ENCODE measurements around the gene GTF2F2. TPM values are rescaled to one million over a fixed set of nuclear protein-coding genes. Genes with fewer than 3 reads are reported as not detected.

GTF2F2 gene
- total and polyA plus RNA-seq, 8 donors: 15.5 to 26.7 (median 23.8) TPM

DNA sequence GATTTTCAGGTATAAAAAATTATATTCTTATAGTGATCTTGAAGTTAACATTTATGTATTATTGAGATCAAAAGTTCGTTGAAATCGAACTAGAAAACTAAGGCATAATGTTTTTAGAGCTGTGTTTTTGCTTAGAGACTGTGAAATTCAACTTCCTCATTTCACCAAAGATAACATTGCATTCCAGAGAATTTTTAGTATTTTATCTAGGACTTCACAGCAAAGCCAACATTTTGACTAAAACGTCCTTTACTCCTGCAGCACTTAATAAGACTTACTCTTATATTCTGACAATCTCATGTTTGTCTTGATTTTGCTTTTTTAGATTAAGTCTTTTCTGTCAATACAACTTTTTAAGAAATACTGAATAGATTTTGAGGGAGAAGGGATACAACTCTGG lies 75.8 kb downstream of the GTF2F2 start:
- ATAC-seq (no peak), DNase-seq (no peak)
- Histone ChIP-seq H3K4me1 (peaks cover 7 to 12% of the 10 kb centered on the region in 2 donors), H3K27me3 (no peaks in the 10 kb centered on the region), H3K27ac (no peak overlapping the region), H3K36me3 (no peaks in the 10 kb centered on the region), H3K4me3 (no peak overlapping the region), H3K9me3 (no peaks in the 10 kb centered on the region)
- TF ChIP-seq, protein P1, sequence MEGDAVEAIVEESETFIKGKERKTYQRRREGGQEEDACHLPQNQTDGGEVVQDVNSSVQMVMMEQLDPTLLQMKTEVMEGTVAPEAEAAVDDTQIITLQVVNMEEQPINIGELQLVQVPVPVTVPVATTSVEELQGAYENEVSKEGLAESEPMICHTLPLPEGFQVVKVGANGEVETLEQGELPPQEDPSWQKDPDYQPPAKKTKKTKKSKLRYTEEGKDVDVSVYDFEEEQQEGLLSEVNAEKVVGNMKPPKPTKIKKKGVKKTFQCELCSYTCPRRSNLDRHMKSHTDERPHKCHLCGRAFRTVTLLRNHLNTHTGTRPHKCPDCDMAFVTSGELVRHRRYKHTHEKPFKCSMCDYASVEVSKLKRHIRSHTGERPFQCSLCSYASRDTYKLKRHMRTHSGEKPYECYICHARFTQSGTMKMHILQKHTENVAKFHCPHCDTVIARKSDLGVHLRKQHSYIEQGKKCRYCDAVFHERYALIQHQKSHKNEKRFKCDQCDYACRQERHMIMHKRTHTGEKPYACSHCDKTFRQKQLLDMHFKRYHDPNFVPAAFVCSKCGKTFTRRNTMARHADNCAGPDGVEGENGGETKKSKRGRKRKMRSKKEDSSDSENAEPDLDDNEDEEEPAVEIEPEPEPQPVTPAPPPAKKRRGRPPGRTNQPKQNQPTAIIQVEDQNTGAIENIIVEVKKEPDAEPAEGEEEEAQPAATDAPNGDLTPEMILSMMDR (IDR thresholded peaks at IDR 0.05): no peak
- intact Hi-C loops (cut with DNase I): no loop called here

DNA sequence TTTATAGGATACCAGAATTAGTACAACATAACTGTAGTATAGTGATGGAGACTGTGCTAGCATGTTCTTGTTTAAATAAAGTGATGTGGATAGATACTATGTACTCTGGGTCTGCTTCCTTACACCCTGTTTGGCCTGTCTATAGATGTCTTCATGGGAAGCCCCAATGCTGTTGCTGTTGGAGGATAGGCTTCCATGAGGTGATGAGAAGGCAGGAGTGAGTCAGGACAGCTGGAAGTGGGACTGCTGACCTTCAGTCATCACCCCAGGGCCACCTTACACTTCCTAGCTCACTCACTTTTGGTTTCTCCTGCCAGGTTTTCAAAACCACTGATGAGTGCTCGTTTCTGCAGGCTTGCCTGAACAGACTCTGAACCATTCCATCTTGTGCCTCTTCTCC lies 76.3 kb downstream of the GTF2F2 start:
- TF ChIP-seq, protein P1 (IDR thresholded peaks at IDR 0.05): no peak
- ATAC-seq: no peak
- H3K36me3 ChIP-seq: no peaks in the 10 kb centered on the region

DNA sequence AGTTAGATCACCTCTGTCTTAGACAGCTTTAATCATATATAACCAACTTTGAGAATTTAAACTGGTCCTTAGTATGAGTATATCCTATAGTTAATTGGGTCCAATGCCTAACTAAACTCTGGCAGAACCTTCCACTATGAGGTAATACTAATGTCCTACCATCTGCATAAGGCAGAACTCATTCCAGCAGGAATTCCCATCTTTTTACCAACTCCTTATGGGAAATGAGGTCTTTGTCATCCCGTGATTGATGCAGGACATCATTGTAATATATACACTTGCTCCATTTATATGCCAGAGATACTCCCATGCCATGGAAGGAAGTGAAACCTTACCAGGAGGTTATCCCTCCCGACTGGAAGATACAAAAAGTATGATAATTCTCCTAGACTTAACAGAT lies 77.7 kb downstream of the GTF2F2 start:
- peaks cover 7 to 12% of the 10 kb centered on the region in 2 donors for H3K4me1 ChIP-seq
- intact Hi-C loops (cut with DNase I): no loop called here
- ATAC-seq (no peak), DNase-seq (no peak)
- no peaks in the 10 kb centered on the region for H3K36me3 ChIP-seq
- TF ChIP-seq, protein P1 (IDR thresholded peaks at IDR 0.05): no peak
- no peaks in the 10 kb centered on the region for H3K9me3 ChIP-seq
- H3K27ac ChIP-seq: no peak overlapping the region
- H3K4me3 ChIP-seq: no peak overlapping the region
- H3K27me3 ChIP-seq: no peaks in the 10 kb centered on the region

More for the DNA sequence above, 76.3 kb downstream of the GTF2F2 start:
- H3K27me3 ChIP-seq: no peaks in the 10 kb centered on the region
- H3K4me1 ChIP-seq: peaks cover 7 to 12% of the 10 kb centered on the region in 2 donors
- no peak overlapping the region for H3K27ac ChIP-seq
- no peak for DNase-seq
- intact Hi-C loops (cut with DNase I): no loop called here
- no peak overlapping the region for H3K4me3 ChIP-seq
- H3K9me3 ChIP-seq: no peaks in the 10 kb centered on the region

DNA sequence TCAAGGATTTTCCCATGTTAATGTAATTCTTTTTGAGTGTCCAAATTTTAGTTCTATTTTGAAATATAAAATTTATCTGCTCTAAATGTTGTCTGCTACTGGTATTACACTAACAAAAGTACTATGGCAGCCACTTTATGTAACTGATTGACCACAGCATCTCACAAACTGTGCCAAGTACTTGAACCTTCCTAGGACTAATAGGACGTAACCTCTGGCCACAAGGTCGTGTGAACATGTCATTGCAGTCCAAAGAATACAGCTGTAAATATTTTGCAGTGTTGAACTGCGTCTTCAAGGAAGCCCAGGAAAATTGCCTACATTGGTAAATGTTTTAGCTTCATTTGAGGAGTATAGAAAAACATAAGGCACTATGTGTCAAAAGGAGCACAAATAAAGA lies 78.6 kb downstream of the GTF2F2 start:
- Histone ChIP-seq H3K9me3 (no peaks in the 10 kb centered on the region), H3K4me1 (peaks cover 7 to 12% of the 10 kb centered on the region in 2 donors), H3K27ac (no peak overlapping the region), H3K4me3 (no peak overlapping the region), H3K36me3 (no peaks in the 10 kb centered on the region), H3K27me3 (no peaks in the 10 kb centered on the region)
- ATAC-seq (no peak), DNase-seq (no peak)
- TF ChIP-seq, protein P1 (IDR thresholded peaks at IDR 0.05): no peak
- intact Hi-C loops (cut with DNase I): no loop called here

DNA sequence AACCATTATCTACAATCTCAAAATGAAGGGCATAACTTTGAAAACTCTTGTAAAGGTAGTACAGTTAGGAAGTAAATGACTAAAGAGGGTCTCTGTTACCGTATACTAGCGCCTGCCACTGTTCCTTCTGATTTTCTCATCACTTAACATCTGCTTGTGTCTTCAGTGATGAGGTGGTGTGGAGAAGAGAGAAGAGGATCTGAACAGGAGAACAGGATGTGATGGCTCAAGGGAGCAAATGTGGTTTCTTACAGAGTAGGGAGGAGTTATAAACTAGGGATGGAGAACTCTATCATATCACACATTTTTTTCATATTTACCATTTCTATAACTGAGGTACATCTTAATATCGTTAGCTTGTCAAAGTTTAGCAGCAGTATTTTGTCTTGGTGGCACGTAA lies 79.4 kb downstream of the GTF2F2 start:
- no peaks in the 10 kb centered on the region for H3K36me3 ChIP-seq
- no peak overlapping the region for H3K4me3 ChIP-seq
- peaks cover 7 to 12% of the 10 kb centered on the region in 2 donors for H3K4me1 ChIP-seq
- DNase-seq (no peak), ATAC-seq (no peak)
- no peaks in the 10 kb centered on the region for H3K9me3 ChIP-seq
- H3K27me3 ChIP-seq: no peaks in the 10 kb centered on the region
- intact Hi-C loops (cut with DNase I): no loop called here
- H3K27ac ChIP-seq: no peak overlapping the region
- TF ChIP-seq, protein P1 (IDR thresholded peaks at IDR 0.05): no peak

Measured in left lung (tissue), 10 donors.